ENCODE measurements around the gene LMX1B.

The LMX1B gene

DNA sequence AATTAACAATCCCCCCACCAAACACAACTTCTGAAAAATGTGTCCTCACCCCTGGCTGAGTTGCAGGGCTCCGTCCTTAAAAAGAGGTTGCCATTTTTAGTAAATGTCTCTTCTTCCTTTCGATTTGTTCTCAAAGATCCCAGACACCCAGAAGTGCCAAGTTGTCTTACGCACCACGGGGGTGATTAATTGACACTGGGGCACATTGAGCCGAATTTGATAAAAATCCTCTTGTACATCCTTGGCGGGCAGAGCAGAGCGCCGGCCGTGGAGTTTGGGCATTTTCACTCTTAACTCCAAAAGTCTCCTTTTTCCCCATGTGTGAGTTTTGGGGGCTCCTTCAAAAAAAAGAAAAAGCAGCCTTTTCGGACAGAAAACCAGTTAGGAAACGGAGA, 4.5 kb downstream of the LMX1B start:
- DNase-seq, result no peak

DNA sequence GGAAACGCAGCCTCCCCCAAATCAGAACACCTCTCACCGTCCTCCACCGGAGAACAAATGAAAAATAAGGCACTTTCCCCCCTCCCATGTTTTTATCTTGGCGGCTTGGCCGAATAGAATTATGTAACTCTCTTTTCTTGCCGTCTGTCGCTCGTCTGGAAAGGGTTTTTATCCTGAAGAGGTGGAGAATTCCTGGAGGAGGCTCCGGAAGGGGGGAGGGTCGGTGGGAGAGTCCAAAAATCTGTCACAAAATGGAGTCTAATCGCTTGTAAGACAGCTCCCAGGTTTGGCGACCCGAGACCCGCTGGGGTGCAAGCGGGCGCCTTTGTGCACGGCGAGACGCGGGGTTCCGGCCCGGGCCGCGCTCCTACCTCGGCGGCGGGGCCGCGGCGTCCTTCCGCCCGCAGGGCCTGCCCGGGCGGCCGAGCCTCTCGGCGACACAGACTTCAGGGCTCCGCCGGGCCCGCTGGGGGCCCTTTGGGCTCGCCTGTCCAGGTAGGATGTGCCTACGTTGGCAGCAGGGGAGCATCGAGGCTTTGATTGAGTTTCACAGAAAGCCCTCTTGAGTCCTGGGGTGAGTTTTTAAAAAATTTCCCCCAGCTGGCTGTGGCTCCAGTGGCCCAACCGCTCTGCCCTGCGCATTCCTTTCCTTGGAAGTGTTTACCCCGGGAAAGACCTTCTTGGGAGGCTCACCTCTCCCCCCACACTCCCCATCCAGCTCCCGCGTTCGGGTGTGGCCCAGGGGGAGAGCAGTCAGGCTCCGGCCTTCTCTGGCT, 5.0 kb downstream of the LMX1B start:
- DNase-seq, result no peak

DNA sequence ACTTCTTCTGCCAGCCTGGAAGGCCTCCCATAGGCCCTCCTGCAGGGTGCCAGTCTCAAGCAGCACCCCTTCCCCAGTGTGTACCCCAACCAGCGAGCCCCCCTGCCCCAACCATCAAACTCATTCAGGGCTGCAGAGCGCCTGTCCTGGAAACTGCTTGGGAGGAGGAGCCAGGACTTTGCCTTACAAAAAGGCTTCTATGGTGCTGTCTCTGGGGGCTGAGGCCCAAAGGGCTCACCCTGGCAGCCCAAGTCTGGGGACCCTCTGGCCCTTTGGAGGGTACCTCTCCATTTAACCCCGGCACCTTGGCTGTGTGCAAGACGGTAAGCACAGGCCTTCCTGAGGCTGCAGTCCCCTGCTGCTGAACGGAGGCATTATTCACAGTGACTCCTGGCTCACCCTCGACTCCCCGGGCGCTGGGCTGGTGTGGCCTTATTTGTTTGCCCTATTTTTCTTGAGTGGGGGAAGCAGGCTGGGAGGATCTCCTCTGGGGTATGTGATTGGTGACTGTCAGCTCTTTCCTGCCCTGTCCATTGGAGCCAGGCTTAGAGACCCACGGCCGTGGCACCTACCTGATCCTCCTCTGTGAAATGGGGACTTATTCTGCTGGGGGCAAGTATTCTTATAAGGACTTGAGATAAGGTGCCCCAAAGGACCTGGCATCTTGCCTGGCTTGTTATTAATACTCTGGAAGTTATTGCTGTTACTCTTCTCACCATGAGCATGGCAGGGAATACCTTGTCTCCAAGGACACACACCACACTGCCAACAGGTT, 5.8 kb downstream of the LMX1B start:
- DNase-seq, result no peak

DNA sequence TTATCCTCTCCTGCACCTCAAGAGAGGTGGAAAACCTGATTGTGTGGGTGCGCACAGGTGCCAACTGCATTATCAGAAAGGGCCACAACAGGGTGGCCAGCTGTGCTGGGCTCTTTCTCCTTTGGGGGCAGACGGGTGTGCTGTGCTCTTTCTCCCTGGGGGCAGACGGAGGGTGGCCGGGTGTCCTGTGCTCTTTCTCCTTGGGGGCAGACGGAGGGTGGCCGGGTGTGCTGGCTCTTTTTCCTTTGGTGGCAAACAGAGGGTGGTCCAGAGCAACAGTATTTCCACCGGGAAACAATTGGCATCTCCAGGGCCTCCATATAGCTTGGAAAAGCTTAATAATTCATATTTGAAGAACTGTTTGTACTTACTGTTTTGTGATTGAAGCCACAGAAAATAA, 6.8 kb downstream of the LMX1B start:
- DNase-seq, result no peak

DNA sequence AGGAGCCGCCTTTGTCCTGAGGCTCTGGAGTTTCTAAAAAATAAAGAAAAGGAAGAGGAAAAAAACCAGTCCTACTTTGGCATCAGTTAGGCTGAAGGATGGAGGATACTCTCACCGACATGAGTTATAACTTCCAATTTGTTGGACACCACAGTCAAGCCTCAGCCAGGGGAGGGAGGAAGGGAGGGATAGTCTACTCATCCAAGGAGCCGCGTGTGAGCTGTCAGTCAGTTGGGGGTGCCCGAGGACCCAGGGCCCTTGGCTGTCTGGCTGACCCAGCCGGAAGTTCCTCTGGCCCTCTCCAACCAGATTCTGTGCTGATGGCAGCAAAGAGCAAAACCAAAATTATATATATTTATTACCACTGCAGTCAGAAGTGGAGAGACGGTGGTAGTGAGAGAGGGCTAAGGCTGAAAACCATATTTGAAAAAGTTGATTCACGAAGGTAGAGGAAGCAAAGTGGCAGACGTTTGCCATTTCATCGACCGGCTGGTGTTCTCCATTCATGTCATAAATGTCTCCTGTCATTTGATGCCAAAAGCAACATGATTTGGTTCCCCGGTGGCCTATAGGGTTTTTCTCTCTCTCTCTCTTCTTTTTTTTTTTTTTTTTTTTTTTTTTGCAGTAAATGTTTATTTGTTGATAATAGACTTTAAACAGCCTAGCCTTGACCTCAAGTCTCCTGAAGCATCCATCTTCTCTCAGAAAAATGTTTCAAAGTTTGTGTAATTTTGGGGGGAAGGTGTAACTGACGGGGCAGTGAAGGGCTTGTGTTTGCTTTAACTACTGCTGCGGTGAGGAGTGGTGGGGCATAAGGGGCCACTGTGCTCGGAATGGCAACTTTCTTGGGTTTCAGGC, 7.6 kb downstream of the LMX1B start:
- DNase-seq, result no peak

DNA sequence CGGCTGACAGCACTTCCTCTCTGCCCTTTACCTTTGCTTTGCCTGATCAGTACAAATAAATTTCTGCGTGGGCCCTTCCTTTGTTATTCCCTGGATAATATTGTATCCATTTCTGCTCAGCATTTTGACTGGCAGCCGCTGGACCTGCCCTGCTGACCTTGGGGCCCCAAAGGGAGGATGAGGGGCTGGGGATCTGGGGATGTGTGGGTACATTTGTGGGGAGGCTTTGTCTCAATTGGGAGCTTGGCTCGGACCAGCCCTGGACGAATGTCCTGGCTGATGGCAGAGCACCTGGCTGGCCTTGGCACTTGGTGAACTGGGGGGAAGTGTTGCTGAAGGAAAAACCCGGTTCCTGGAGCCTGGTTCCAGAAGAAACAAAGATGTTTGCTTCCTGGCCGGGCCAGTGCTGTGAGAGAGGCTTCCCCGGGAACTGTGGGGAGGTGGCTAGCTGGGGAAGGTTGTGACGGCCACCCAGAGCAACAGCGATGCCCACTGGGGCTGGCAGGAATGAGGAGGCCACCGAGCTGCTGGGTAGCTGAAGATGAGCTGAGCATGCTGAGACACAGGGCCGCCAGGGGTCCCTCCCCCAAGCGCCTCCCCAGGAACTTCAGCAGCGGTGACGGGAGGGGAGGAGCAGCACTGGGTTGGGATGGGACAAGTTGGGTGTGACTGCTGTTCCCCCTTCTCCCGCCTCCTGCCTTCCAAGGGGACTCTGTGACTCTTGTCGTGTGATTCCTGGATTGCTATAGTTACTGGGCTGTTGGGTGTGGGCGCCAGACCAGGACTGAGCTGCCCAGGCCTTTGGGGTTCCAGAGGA, 8.4 kb downstream of the LMX1B start:
- no peak for DNase-seq

DNA sequence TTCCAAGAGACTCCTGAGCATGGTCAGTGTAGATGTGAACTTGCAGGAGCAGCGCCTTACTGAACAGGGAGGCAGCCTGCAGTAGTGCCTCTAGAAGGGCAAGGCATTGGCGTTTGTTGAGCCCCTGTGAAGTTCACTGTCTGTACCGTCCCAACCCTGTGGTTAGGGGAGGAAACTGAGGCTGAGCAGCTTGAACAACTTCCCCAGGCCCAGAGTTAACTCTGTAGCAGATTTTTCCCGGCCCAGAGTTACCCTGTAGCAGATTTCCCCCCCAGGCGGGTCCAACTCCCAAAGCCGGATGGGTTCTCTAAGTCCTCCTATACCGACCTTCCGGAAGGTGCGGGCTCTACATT, 9.6 kb downstream of the LMX1B start:
- no peak for DNase-seq

DNA sequence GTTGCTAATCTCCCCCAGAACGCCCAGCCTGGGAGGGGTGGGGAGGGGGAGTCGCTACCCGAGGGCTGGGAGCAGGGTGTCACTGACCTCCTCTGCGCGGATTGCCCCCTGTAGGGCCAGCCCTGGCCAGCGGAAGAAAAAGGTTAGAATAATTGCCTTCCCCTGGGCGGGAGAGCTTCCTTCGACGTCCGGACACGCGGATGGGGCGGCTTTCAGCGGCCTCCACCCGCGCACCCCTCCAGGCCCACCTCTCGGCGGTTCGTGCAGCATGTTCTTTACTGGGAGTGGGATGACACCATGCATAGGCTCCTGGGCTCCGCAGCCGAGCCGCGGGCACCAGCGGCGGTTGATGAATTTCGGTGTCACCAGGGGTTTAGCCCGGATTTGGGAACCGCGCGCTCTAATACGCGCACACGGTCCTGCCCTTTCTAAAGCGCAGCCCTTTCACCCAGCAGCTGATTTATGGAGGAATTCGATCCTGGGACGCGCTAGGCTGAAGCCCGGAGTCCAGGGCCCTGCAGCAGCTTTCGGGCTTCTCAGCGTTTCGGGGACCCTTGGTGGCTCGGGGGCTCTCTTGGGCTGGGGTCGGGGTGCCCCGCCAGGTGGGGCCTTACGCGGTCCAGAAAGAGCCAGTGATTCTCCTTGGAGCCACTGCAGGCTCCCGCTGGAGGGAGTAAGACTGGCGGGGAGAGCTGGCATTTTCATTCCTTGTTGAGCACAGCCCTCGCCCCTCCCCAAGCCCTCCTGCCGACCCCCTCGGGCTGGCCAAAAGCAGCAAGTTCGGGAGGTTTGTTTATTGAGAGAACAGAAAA, 10.1 kb downstream of the LMX1B start:
- no peak for DNase-seq

DNA sequence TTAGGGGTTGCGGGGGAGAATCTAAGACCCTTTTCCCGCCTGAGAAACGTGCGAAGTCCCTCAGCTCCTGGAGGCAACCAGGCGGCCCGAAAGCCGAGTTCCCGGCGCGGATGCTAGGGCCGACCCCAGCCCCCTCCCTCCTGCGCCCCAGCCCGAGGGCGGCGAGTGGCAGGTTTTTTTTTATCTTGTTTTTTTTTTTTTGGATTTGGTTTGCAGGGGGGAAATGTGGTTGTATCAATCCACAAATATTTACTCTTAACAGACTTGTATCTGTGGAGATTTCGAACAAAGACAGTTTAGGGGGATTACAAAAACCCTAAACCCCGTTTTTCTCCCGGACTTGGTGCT, 10.7 kb downstream of the LMX1B start:
- DNase-seq, result no peak

DNA sequence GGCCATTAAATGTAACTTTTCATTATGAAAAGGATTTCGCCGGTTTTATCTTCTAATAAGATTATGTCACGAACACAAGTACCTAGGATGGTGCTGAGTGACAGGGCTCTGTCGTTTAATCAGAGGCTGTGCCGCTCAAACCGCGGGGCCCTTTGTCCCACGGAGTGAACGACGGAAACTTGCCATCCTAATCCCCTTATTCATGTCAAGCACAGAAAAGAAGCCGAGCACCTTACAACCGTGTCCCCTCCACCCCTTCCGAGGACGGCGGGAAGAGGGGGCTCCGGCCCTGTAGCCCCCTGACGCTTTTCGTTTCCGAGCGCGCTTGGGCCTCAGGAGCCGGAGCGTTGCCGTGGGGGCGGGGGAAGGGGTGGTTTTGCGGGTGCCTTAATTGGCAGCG, 11.2 kb downstream of the LMX1B start:
- DNase-seq, result no peak

DNA sequence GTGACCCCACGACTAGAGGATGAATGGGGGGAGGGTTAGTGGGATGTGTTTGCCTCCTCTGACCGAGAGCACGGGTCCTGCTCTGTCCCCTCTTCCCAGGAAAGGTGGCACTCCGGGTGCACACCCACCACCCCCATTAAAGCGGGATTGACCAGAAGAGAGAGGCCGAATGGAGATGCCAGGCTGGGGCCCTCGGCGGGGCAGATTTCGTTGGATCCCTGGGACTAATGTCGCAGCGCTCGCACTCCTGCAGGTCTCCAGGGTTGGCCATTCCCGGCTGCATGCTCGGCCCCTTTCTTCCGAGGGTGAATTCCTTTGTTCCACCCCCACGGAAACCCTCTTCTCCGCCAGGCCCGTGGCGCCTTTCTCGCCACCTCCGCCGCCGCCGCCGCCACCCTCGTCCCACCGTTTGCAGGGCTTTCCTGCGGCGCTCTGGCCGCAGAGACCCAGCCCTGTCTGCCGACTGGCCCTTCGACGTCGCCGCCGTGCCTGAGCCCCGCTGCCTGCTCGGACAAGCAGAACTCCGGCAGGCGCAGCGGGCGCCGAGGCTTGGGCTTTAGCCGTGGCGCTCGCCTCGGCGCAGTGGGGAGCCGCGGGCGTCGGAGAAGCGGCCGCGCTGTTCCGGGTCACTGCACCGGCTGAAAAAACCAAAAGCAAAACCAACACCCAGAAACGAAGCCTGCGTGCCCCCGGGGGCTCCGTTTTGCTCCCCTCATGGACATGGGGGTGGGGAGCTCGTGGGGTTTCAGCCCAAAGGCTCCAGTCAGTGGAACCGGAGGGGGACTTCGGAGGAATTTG, 11.8 kb downstream of the LMX1B start:
- DNase-seq, result no peak

DNA sequence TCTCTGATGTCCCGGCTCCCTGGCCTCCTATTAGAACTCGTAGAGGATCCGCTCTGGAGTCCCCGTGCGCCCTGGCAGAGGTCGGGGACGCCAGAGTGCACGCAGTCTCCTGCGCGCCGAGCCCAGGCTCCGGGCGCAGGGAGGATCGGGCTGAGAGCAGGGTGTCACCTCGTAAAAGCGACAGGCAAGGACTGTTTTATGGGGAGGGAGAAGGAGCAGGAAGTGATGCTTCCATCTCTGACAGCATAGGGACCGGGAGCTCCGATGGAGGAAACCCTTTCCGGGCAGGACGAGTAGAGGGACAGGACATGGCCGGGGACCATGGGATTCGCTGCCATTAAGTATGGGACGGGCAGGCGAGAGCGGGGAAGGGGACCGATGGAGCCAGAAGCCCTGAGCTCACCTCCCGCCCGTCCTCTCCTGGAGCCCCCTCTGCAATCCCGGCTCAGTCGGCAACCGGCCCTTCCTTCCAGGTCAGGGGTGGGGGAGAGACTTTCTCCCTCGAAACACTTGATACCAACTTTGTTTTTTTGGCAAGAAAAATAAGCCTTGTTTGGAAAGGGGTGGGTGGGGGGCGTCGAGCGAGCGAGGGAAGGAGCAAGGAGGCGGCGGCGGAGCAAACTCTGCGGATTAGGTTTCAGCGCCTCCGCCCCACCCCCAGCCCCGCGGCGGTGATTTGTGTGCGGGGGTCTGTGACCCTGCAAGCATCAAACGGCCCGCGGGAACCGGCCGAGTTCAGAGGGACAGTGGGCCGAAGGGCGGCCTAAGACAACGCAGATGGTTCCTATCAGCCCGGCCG, 12.6 kb downstream of the LMX1B start:
- no peak for DNase-seq

DNA sequence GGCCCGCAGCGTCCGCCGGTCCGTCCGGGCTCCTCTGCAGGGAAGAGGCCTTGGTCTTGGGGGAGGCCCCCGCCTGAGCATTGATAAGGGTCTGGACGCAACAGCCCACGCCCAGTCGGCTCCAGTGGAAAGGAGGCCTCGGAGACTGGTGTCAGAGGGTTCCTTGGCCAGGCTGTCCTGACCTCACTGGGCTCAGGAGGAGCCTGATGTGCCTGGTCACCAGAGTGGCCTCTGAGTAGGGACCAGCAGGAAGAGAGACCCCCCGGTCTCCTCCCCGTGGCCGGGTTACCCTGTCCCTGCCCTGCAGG, 13.2 kb downstream of the LMX1B start:
- no peak for DNase-seq

DNA sequence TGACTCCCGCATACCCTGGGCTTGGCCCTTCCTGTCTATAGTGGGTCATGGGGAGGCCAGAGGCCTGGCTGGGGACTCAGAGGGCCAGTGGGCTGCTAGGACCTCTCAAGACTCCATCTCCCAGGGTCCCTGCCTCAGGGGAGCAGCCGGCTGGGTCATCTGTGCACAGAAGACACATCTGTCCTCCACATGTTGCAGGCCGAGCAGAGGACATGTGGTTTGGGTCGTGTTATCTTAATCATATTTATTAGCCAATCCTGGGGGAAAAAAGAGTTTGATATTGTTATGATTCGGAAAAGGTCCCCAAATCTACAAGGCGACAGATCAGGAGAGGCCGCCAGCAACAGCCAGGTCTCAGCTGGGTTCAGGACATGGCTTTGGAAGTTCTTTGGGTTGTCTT, 14.4 kb downstream of the LMX1B start:
- no peak for DNase-seq

DNA sequence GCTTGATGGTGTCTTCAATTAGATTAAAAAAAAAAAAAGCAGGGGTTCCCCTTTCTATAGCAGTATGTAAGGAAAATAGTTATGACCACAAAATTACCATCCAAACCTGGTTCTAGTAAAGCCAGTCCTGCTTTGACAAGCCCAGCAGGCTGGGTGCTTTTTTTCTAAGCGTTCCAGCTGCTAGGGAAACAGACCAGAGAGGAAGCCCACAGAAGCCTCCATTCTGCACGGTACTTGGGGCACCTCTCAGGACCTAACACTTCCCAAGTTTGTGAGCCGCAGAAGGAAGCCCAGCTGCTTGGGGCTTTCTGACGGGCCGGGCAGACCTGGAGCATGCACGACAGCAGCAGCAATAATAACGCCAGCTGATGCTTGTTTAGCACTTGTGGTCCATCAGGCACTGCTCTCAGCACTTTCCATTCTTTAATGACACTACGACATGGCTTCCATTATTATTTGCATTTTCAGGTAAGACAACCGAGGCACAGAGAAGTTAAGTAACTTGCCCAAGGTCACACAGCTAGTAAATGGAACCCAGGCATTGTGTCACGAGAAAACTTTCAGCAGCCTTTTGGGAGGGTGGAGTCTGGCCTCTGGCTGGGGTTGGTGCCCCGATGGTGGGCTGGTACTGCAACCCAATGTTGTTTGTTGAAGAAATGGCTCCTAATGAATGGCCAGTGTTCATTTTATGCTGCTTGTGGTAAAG, 15.4 kb downstream of the LMX1B start:
- no peak for DNase-seq

DNA sequence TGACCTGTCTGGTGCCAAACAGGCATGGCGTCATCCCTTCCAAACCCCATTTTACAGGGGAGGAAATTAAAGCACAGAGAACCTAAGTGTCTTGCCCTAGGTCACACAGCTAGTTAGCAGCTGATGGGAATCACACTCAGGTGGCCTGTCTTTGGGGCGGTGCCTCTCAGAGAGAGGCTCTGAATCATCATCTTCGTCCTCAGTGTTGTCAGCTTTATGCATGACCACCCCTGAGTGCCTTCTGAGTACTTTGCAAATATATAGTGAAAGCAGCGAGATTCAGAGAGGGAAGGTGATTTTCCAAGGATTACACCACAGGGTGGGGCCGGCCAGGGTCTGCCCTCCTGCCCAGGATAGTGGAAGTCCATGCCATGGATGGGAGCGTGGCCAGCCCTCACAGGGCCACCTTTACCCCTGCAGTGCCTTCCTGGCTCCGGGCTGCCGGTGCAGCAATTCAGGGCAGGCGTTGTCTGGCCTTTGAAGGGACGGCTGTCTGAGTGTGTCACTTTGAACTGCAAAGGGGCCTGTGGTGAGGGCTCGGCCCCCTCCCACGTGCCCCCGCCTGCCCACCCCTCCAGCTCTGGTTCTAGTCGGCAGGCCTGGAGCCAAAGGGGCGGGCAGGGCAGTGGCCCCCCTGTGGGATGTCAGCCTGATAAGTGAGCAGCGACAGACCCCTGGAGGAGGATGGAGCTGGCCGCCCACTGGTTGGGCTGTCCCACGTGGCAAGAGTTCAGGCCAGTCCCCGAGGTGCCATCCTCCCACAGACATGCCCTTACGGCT, 16.9 kb downstream of the LMX1B start:
- no peak for DNase-seq

DNA sequence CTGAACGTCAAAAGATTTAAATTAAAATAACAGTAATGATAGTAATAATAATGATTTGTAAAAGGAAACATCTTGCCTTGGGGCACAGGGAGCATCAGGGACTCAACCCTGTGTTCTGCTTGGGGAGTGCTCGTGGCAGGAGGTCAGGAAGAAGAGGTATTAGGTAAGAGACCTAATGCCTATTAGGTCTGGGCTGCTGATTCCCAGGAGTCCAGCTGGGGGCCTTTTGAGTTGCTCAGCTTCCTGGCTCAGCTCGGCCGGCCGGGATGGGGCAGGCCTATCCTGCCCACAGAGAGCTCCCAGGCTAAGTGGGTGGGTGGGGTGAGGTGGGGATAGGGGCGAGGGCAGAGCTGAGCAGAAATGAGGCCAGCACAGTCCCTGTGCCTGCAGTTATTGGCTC, 17.5 kb downstream of the LMX1B start:
- DNase-seq, result no peak

DNA sequence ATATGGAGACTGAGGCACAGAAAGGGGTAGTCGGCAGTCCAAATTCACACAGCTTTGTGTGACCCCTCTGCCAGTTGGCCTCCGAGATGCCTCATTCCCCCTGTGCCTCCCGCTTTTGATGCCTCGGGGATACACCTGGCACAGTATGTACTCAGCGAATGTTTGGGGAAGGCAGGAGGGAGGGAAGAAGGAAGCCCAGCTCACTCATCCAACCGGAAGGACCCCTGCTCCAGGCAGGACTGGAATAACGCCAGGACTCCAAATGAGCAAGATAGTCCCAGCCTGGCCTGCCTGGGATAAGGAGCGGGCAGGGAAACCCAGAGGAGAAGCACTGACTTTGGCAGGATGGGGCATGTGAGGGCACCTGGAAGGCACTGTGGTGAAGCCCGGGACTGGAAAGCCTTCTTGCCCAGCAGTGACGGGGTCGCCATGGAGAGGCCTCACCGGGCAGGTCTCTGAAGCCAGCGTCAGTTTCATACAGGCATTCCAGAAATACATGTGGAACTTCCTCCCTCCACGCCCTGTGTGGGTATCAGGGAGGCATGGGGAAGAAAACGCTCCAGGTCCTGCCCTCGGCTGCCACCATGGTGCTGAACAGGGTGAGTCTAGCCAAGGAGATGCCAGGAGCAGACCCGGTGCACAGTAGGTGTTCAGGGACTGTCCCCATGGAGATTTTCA, 20.3 kb downstream of the LMX1B start:
- no peak for DNase-seq

All from fibroblast of skin of abdomen (primary cell).